OCI-LY7 (cell line): ENCODE results near the gene PCBD2.

Experiments
- EZH2phosphoT487 ChIP-seq: fragments of 200-600 bp; sonication (generic); IDR thresholded peaks from 2 replicates; pipeline ENCODE4 v1.6.1; 2018; ENCODE audit warnings: low read depth, borderline replicate concordance, mild to moderate bottlenecking, mixed run types, antibody characterized with exemption, low read length, moderate library complexity, mixed read lengths
- TF ChIP-seq, protein P1 (sequence below): fragments of 200-600 bp; sonication (generic); conservative IDR thresholded peaks from 2 replicates; pipeline ENCODE4 v1.5.1; 2014; ENCODE audit warnings: mild to moderate bottlenecking, antibody characterized with exemption, low read length, moderate library complexity, mixed read lengths

DNA sequence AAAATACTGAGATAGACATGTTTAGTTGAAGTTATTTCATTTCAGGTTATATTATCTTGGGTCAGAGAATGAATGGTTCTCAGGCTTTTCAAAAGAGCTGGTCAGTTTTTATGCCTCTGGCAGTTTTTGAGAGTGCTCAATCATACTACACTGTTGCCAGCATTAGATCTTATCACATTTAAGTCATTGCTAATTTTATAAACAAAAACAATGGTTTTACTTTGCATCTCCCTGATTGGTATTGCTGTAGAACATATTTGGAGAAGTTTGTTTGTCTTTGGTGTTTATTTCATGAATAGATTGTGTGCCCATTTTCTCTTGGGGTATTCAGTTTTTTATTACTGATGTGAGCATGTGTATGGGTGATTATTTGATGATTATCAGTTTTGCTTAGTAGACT lies 64.2 kb downstream of the PCBD2 start:
- TF ChIP-seq, protein P1, sequence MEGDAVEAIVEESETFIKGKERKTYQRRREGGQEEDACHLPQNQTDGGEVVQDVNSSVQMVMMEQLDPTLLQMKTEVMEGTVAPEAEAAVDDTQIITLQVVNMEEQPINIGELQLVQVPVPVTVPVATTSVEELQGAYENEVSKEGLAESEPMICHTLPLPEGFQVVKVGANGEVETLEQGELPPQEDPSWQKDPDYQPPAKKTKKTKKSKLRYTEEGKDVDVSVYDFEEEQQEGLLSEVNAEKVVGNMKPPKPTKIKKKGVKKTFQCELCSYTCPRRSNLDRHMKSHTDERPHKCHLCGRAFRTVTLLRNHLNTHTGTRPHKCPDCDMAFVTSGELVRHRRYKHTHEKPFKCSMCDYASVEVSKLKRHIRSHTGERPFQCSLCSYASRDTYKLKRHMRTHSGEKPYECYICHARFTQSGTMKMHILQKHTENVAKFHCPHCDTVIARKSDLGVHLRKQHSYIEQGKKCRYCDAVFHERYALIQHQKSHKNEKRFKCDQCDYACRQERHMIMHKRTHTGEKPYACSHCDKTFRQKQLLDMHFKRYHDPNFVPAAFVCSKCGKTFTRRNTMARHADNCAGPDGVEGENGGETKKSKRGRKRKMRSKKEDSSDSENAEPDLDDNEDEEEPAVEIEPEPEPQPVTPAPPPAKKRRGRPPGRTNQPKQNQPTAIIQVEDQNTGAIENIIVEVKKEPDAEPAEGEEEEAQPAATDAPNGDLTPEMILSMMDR, result no peak
- TF ChIP-seq EZH2phosphoT487, result no peak
